GM23338 (cell line): ENCODE measurements around the gene MAP2K3.

Experiments
- CTCF ChIP-seq, 2 experiments: fragments of 200-600 bp in 1 of 2; sonication (generic) in 1 of 2; conservative IDR thresholded peaks; 2 replicates each; pipeline versions ENCODE4 v1.5.1 to v1.6.1; 2016 to 2017; ENCODE audit warnings: antibody characterized with exemption in 2 of 2, low read depth in 2 of 2, mild to moderate bottlenecking in 2 of 2, moderate library complexity in 1 of 2
- ETS1 ChIP-seq: IDR thresholded peaks from 2 replicates; pipeline ENCODE4 v1.6.1; 2016; ENCODE audit warnings: antibody characterized with exemption
- EZH2 ChIP-seq: fragments of 200-600 bp; sonication (generic); IDR thresholded peaks from one replicate; pipeline ENCODE4 v1.8.0; 2017; ENCODE audit warnings: antibody characterized with exemption, mild to moderate bottlenecking, low read depth; ENCODE audit not compliant: unreplicated experiment
- EZH2phosphoT487 ChIP-seq: fragments of 200-600 bp; sonication (generic); IDR thresholded peaks from one replicate; pipeline ENCODE4 v1.8.1; 2018; ENCODE audit warnings: antibody characterized with exemption; ENCODE audit not compliant: unreplicated experiment
- NANOG ChIP-seq: IDR thresholded peaks from 2 replicates; pipeline ENCODE4 v1.6.1; 2016; ENCODE audit warnings: antibody characterized with exemption, borderline replicate concordance
- POLR2AphosphoS5 ChIP-seq: IDR thresholded peaks from 2 replicates; pipeline ENCODE4 v1.6.1; 2016; ENCODE audit warnings: antibody characterized with exemption, low read depth
- REST ChIP-seq: IDR thresholded peaks from one replicate; pipeline ENCODE4 v1.6.1; 2018; ENCODE audit warnings: antibody characterized with exemption; ENCODE audit not compliant: unreplicated experiment
- ZNF331 ChIP-seq: fragments of 250-450 bp; sonication (Bioruptor Pico); IDR thresholded peaks from 2 replicates; pipeline ENCODE4 v1.5.0; 2020; ENCODE audit warnings: low read depth, mild to moderate bottlenecking, moderate library complexity

GRCh38 chr17:21298983-21299519 is 14.5 kb downstream of the MAP2K3 start:
- no peak for TF ChIP-seq EZH2phosphoT487
- TF ChIP-seq CTCF (conservative IDR thresholded peaks at IDR 0.05; ENCODE audit: low read depth in 2 of 2), result no peak
- no peak for TF ChIP-seq ETS1
- no peak for TF ChIP-seq POLR2AphosphoS5
- no peak for TF ChIP-seq EZH2
- no peak for TF ChIP-seq REST
- no peak for TF ChIP-seq NANOG
- no peak for TF ChIP-seq ZNF331 (CRISPR knock-in tag)
